ENCODE data around the gene ZNF205. TPM values are rescaled to one million over a fixed set of nuclear protein-coding genes. Genes with fewer than 3 reads are reported as not detected.

ZNF205 gene
- total and polyA plus RNA-seq, 2 of the 13 experiments (the other 11 are each of a cell fraction or from before 2014, with no cell fraction given): 5.8 to 10.2 TPM

DNA sequence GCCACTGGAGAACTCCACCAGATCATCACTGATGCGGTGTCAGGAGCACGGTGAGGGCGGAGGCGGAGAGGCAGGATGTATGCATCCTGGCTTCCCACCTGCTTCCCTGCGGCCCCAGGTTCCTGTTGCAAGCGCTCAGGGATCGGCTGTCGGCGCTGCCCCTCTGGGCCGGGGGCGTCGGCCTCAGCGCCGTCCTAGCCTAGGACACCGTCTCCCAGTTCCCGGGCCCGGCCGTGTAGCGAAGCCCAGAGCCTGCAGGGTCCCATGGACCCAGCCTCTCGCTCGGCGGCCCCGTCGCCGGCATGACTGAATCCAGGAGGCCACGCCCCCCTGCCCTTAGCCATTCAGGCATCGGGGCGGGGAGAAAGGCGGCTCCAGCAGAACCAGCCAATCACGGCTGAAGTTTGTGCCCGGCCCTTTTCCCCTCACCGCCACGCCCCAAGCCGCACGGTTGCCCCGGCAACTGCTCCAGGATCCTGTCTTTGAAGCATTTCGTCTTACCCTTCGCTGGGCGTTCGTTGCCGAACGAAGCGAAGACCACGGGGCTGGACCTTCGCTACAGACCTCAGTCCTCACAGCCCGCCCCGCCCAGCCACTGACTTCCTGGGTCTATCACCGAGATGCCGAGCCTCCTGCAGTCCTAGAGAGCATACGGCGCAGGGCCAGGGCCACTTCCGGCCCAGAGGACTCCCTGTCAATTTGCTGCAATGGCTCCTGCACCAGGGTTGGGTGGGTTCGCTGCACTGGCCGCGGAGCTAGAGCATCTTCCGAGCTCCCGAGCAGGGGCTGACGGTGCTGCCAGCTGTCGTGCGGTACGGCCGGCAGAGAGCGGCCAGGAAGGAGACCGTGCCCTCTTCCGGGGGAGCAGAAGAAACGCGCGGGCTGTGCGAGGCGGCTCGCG is 11.8 kb downstream of the ZNF205 start (continued):
- TF ChIP-seq, protein P1, sequence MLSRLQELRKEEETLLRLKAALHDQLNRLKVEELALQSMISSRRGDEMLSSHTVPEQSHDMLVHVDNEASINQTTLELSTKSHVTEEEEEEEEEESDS (CRISPR knock-in tag; IDR thresholded peaks at IDR 0.05; ENCODE audit: borderline replicate concordance): no peak
- TF ChIP-seq SOX5 (CRISPR knock-in tag; IDR thresholded peaks at IDR 0.05; ENCODE audit: borderline replicate concordance) (no peak), ZBTB8A (CRISPR knock-in tag; IDR thresholded peaks at IDR 0.05; ENCODE audit: borderline replicate concordance, low read depth) (no peak), ZNF570 (CRISPR knock-in tag; IDR thresholded peaks at IDR 0.05; ENCODE audit: borderline replicate concordance) (no peak), ZKSCAN1 (IDR thresholded peaks at IDR 0.05; ENCODE audit: low read length) (no peak), REXO4 (CRISPR knock-in tag; IDR thresholded peaks at IDR 0.05; ENCODE audit: borderline replicate concordance) (0 out of 2 replicates have a peak, but pooled peaks have one; percentile 39), BORCS8-MEF2B (CRISPR knock-in tag; IDR thresholded peaks at IDR 0.05) (no peak), ZNF7 (CRISPR knock-in tag; IDR thresholded peaks at IDR 0.05) (no peak), SNRNP70 (IDR thresholded peaks at IDR 0.05; ENCODE audit: low read depth, low read length) (no peak), ZNF772 (CRISPR knock-in tag; IDR thresholded peaks at IDR 0.05) (peak; percentile 22; the same call in 1 of the 2 replicates), NFE2 (CRISPR knock-in tag; IDR thresholded peaks at IDR 0.05) (no peak), FOSL1 (CRISPR knock-in tag; IDR thresholded peaks at IDR 0.05; ENCODE audit: borderline replicate concordance) (no peak), MIXL1 (CRISPR knock-in tag; IDR thresholded peaks at IDR 0.05) (no peak), ZNF33B (CRISPR knock-in tag; IDR thresholded peaks at IDR 0.05) (peak; percentile 81), STAG1 (CRISPR knock-in tag; IDR thresholded peaks at IDR 0.05) (peak; percentile 38), ZNF180 (CRISPR knock-in tag; IDR thresholded peaks at IDR 0.05; ENCODE audit: borderline replicate concordance, low read depth) (no peak), ZNF138 (CRISPR knock-in tag; IDR thresholded peaks at IDR 0.05; ENCODE audit: low read depth) (no peak), SALL2 (CRISPR knock-in tag; IDR thresholded peaks at IDR 0.05) (no peak)
- TF ChIP-seq, protein P2, sequence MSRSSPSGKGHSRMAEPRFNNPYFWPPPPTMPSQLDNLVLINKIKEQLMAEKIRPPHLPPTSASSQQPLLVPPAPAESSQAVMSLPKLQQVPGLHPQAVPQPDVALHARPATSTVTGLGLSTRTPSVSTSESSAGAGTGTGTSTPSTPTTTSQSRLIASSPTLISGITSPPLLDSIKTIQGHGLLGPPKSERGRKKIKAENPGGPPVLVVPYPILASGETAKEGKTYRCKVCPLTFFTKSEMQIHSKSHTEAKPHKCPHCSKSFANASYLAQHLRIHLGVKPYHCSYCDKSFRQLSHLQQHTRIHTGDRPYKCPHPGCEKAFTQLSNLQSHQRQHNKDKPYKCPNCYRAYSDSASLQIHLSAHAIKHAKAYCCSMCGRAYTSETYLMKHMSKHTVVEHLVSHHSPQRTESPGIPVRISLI (CRISPR knock-in tag; IDR thresholded peaks at IDR 0.05; ENCODE audit: borderline replicate concordance): peak; percentile 20; the same call in 1 of the 2 replicates
- TF ChIP-seq, protein P3, sequence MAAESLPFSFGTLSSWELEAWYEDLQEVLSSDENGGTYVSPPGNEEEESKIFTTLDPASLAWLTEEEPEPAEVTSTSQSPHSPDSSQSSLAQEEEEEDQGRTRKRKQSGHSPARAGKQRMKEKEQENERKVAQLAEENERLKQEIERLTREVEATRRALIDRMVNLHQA (CRISPR knock-in tag; IDR thresholded peaks at IDR 0.05): no peak
- TF ChIP-seq, protein P4, sequence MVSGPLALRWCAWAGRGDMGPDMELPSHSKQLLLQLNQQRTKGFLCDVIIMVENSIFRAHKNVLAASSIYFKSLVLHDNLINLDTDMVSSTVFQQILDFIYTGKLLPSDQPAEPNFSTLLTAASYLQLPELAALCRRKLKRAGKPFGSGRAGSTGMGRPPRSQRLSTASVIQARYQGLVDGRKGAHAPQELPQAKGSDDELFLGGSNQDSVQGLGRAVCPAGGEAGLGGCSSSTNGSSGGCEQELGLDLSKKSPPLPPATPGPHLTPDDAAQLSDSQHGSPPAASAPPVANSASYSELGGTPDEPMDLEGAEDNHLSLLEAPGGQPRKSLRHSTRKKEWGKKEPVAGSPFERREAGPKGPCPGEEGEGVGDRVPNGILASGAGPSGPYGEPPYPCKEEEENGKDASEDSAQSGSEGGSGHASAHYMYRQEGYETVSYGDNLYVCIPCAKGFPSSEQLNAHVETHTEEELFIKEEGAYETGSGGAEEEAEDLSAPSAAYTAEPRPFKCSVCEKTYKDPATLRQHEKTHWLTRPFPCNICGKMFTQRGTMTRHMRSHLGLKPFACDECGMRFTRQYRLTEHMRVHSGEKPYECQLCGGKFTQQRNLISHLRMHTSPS (CRISPR knock-in tag; IDR thresholded peaks at IDR 0.05; ENCODE audit: low read depth): peak; percentile 27; the same call in 1 of the 2 replicates

Measured in HepG2 (cell line).